Activated T-cell treated with anti-CD3 and anti-CD28 coated beads, Interleukin-2, amount 50 U/mL, for 72 hours (primary cell): ENCODE measurements around the gene TRIM3. TPM values are rescaled to one million over a fixed set of nuclear protein-coding genes. Genes with fewer than 3 reads are reported as not detected.

Source experiments
- ATAC-seq, 2 donors: fragments of 150-1000 bp; cut with Tn5 transposase; replicated peaks in 1 of 2; 2 replicates each; pipeline ENCODE4 v1.10.0; 2021; ENCODE audit warnings: moderate library complexity in 2 of 2, mild to moderate bottlenecking in 1 of 2
- DNase-seq, 2 donors: peaks; one replicate each; pipeline ENCODE4 v3.0.0; 2021 to 2022; ENCODE audit warnings: mixed read lengths in 1 of 2
- H3K27ac Mint-ChIP-seq: one replicate; pipeline ENCODE4 v1.8.0; 2022; ENCODE audit warnings: mild to moderate bottlenecking, moderate library complexity, mixed read lengths
- H3K27me3 Mint-ChIP-seq: one replicate; pipeline ENCODE4 v1.8.0; 2022; ENCODE audit warnings: low read depth, mixed read lengths
- H3K36me3 Mint-ChIP-seq, 2 donors: one replicate each; pipeline ENCODE4 v1.8.0; 2022; ENCODE audit warnings: mixed read lengths in 2 of 2, mild to moderate bottlenecking in 1 of 2; ENCODE audit not compliant: insufficient read depth in 2 of 2
- H3K4me1 Mint-ChIP-seq: one replicate; pipeline ENCODE4 v1.8.0; 2022; ENCODE audit warnings: low read depth, mixed read lengths
- H3K4me3 Mint-ChIP-seq, 2 donors: one replicate each; pipeline ENCODE4 v1.8.0; 2022; ENCODE audit warnings: mild to moderate bottlenecking in 2 of 2, mixed read lengths in 2 of 2, moderate library complexity in 2 of 2
- H3K9me3 Mint-ChIP-seq, 2 donors: one replicate each; pipeline ENCODE4 v1.8.0; 2022; ENCODE audit warnings: mixed read lengths in 2 of 2
- total RNA-seq, 2 donors: library from RNA; stranded (reverse); gene quantifications; one replicate each; pipeline ENCODE4 v1.2.3, GENCODE V29; 2022

TRIM3 gene
- total RNA-seq, 2 donors from 2014 or later, result 8.4 to 9.2 TPM

- ATAC-seq (no peak), DNase-seq (no peak)
- H3K4me1 Mint-ChIP-seq, result peaks cover 14% of the 10 kb centered on the region
- H3K27ac Mint-ChIP-seq, result peak overlapping the region; percentile 27
- H3K36me3 Mint-ChIP-seq, result peaks cover 2 to 3% of the 10 kb centered on the region in 2 donors
- no peaks in the 10 kb centered on the region for H3K27me3 Mint-ChIP-seq
- peak overlapping the region; percentile 70 to 83 for H3K4me3 Mint-ChIP-seq
- no peaks in the 10 kb centered on the region for H3K9me3 Mint-ChIP-seq
Measured at GRCh38 chr11:6474413-6474792, 662 bp upstream of the TRIM3 start.

- H3K27ac Mint-ChIP-seq, result no peak overlapping the region
- H3K27me3 Mint-ChIP-seq, result no peaks in the 10 kb centered on the region
- peaks cover 2 to 3% of the 10 kb centered on the region in 2 donors for H3K36me3 Mint-ChIP-seq
- peaks cover 10% of the 10 kb centered on the region for H3K4me1 Mint-ChIP-seq
- H3K4me3 Mint-ChIP-seq, result peak overlapping the region; percentile 60 to 89
- ATAC-seq, result no peak
- DNase-seq, result no peak
- no peaks in the 10 kb centered on the region for H3K9me3 Mint-ChIP-seq
Measured at GRCh38 chr11:6472934-6473333, 807 bp downstream of the TRIM3 start.

- H3K4me3 Mint-ChIP-seq, result no peak overlapping the region
Measured at GRCh38 chr11:6469599-6469998, 4.1 kb downstream of the TRIM3 start.

GRCh38 chr11:6468712-6469495, 4.8 kb downstream of the TRIM3 start:
- ATAC-seq, result peak in 1 of 2 donors; percentile 18

More at GRCh38 chr11:6469599-6469998, 4.1 kb downstream of the TRIM3 start:
- H3K27ac Mint-ChIP-seq, result no peak overlapping the region
- no peak for DNase-seq
- no peaks in the 10 kb centered on the region for H3K27me3 Mint-ChIP-seq
- peaks cover 10% of the 10 kb centered on the region for H3K4me1 Mint-ChIP-seq
- H3K9me3 Mint-ChIP-seq, result no peaks in the 10 kb centered on the region
- ATAC-seq, result no peak
- no peaks in the 10 kb centered on the region for H3K36me3 Mint-ChIP-seq

GRCh38 chr11:6459099-6459450, 14.7 kb downstream of the TRIM3 start:
- H3K9me3 Mint-ChIP-seq, result no peaks in the 10 kb centered on the region
- H3K27me3 Mint-ChIP-seq, result no peaks in the 10 kb centered on the region
- no peak overlapping the region for H3K4me3 Mint-ChIP-seq
- H3K27ac Mint-ChIP-seq, result no peak overlapping the region
- no peaks in the 10 kb centered on the region for H3K4me1 Mint-ChIP-seq
- H3K36me3 Mint-ChIP-seq, result no peaks in the 10 kb centered on the region
- DNase-seq, result no peak
- ATAC-seq, result no peak

More at GRCh38 chr11:6468712-6469495, 4.8 kb downstream of the TRIM3 start:
- Mint-ChIP-seq H3K27me3 (no peaks in the 10 kb centered on the region), H3K9me3 (no peaks in the 10 kb centered on the region), H3K36me3 (no peaks in the 10 kb centered on the region), H3K27ac (no peak overlapping the region), H3K4me3 (no peak overlapping the region), H3K4me1 (peaks cover 10% of the 10 kb centered on the region)
- peak in 1 of 2 donors; percentile 8 for DNase-seq

GRCh38 chr11:6458352-6459098, 15.2 kb downstream of the TRIM3 start:
- no peak for DNase-seq
- no peaks in the 10 kb centered on the region for H3K9me3 Mint-ChIP-seq
- H3K27ac Mint-ChIP-seq, result no peak overlapping the region
- H3K27me3 Mint-ChIP-seq, result no peaks in the 10 kb centered on the region
- no peaks in the 10 kb centered on the region for H3K4me1 Mint-ChIP-seq
- ATAC-seq, result no peak
- H3K36me3 Mint-ChIP-seq, result no peaks in the 10 kb centered on the region
- H3K4me3 Mint-ChIP-seq, result no peak overlapping the region

GRCh38 chr11:6457581-6458320, 16.0 kb downstream of the TRIM3 start:
- Mint-ChIP-seq H3K4me3 (no peak overlapping the region), H3K36me3 (no peaks in the 10 kb centered on the region), H3K9me3 (no peaks in the 10 kb centered on the region), H3K4me1 (no peaks in the 10 kb centered on the region), H3K27ac (no peak overlapping the region), H3K27me3 (no peaks in the 10 kb centered on the region)
- no peak for ATAC-seq
- DNase-seq, result no peak

- H3K27me3 Mint-ChIP-seq, result no peaks in the 10 kb centered on the region
- H3K4me3 Mint-ChIP-seq, result no peak overlapping the region
- no peaks in the 10 kb centered on the region for H3K36me3 Mint-ChIP-seq
- ATAC-seq (no peak), DNase-seq (no peak)
- H3K4me1 Mint-ChIP-seq, result no peaks in the 10 kb centered on the region
- H3K27ac Mint-ChIP-seq, result no peak overlapping the region
- no peaks in the 10 kb centered on the region for H3K9me3 Mint-ChIP-seq
Measured at GRCh38 chr11:6456361-6457073, 17.2 kb downstream of the TRIM3 start.

GRCh38 chr11:6455070-6455469, 18.7 kb downstream of the TRIM3 start:
- H3K4me3 Mint-ChIP-seq, result no peak overlapping the region
- DNase-seq, result no peak
- H3K9me3 Mint-ChIP-seq, result no peaks in the 10 kb centered on the region
- ATAC-seq, result no peak
- H3K4me1 Mint-ChIP-seq, result no peaks in the 10 kb centered on the region
- H3K36me3 Mint-ChIP-seq, result no peaks in the 10 kb centered on the region
- no peak overlapping the region for H3K27ac Mint-ChIP-seq
- H3K27me3 Mint-ChIP-seq, result no peaks in the 10 kb centered on the region

- Mint-ChIP-seq H3K36me3 (no peaks in the 10 kb centered on the region), H3K9me3 (no peaks in the 10 kb centered on the region), H3K27ac (no peak overlapping the region), H3K4me3 (no peak overlapping the region), H3K27me3 (no peaks in the 10 kb centered on the region), H3K4me1 (no peaks in the 10 kb centered on the region)
- DNase-seq (no peak), ATAC-seq (no peak)
Measured at GRCh38 chr11:6453152-6453551, 20.6 kb downstream of the TRIM3 start.

- no peaks in the 10 kb centered on the region for H3K36me3 Mint-ChIP-seq
- no peaks in the 10 kb centered on the region for H3K9me3 Mint-ChIP-seq
- no peaks in the 10 kb centered on the region for H3K27me3 Mint-ChIP-seq
- ATAC-seq, result no peak
- no peaks in the 10 kb centered on the region for H3K4me1 Mint-ChIP-seq
- H3K27ac Mint-ChIP-seq, result no peak overlapping the region
- DNase-seq, result no peak
- no peak overlapping the region for H3K4me3 Mint-ChIP-seq
Measured at GRCh38 chr11:6452219-6452618, 21.5 kb downstream of the TRIM3 start.

- Mint-ChIP-seq H3K27me3 (no peaks in the 10 kb centered on the region), H3K9me3 (no peaks in the 10 kb centered on the region), H3K36me3 (no peaks in the 10 kb centered on the region), H3K4me1 (no peaks in the 10 kb centered on the region), H3K4me3 (no peak overlapping the region), H3K27ac (no peak overlapping the region)
- DNase-seq (no peak), ATAC-seq (no peak)
Measured at GRCh38 chr11:6448574-6448973, 25.2 kb downstream of the TRIM3 start.
